Activated T-helper 2 cell treated with anti-CD3 and anti-CD28 coated beads, Interferon-gamma antibody, Interleukin-2, Interleukin-4, amounts not matched to agents 10 μg/mL and 5 μg/mL and 100 μg/mL, durations not matched to agents 14 hours and 24 hours and 36 hours (primary cell): Measurements from ENCODE around the gene AACS. TPM values are rescaled to one million over a fixed set of nuclear protein-coding genes. Genes with fewer than 3 reads are reported as not detected.
"Not testable (repeated sequence)": the region's sequence is repeated elsewhere in the genome, so short reads cannot be mapped to it uniquely, and the experiment has no call there.

Experiments
- DNase-seq: peaks from one replicate; pipeline ENCODE4 v3.0.0; 2021; ENCODE audit warnings: low spot score
- H3K27ac Mint-ChIP-seq: one replicate; pipeline ENCODE4 v1.8.0; 2021; ENCODE audit warnings: mixed read lengths
- H3K27me3 Mint-ChIP-seq: one replicate; pipeline ENCODE4 v1.8.0; 2021; ENCODE audit warnings: low read depth, mixed read lengths
- H3K36me3 Mint-ChIP-seq: one replicate; pipeline ENCODE4 v1.8.0; 2021; ENCODE audit warnings: low read depth, mixed read lengths
- H3K4me1 Mint-ChIP-seq: one replicate; pipeline ENCODE4 v1.8.0; 2021; ENCODE audit warnings: low read depth, mixed read lengths
- H3K4me3 Mint-ChIP-seq: one replicate; pipeline ENCODE4 v1.8.0; 2021; ENCODE audit warnings: low read depth, mild to moderate bottlenecking, moderate library complexity, mixed read lengths
- H3K9me3 Mint-ChIP-seq: one replicate; pipeline ENCODE4 v1.8.0; 2021; ENCODE audit warnings: mixed read lengths
- intact Hi-C: fragments of 100-400 bp; cut with micrococcal nuclease; formaldehyde crosslinking; loops from one replicate; pipeline ENCODE4 v1.15.1; 2023
- total RNA-seq: library from RNA; stranded (reverse); gene quantifications from 2 replicates; pipeline ENCODE4 v1.2.3, GENCODE V29; 2022

The AACS gene
- total RNA-seq, 1 donor from 2014 or later: 45.5 TPM

GRCh38 chr12:125099409-125099782 is 34.2 kb downstream of the AACS start:
- DNase-seq: no peak
- Mint-ChIP-seq H3K27ac (no peak overlapping the region), H3K9me3 (no peaks in the 10 kb centered on the region), H3K4me1 (peaks cover 13% of the 10 kb centered on the region), H3K27me3 (no peaks in the 10 kb centered on the region), H3K36me3 (peaks cover 35% of the 10 kb centered on the region), H3K4me3 (no peak overlapping the region)
- intact Hi-C loops: no loop called here

GRCh38 chr12:125100551-125101434 is 35.6 kb downstream of the AACS start:
- Mint-ChIP-seq H3K36me3 (peaks cover 36% of the 10 kb centered on the region), H3K27ac (no peak overlapping the region), H3K4me1 (peaks cover 13% of the 10 kb centered on the region), H3K27me3 (no peaks in the 10 kb centered on the region), H3K4me3 (no peak overlapping the region), H3K9me3 (no peaks in the 10 kb centered on the region)
- intact Hi-C loops: no loop called here
- DNase-seq: no peak

GRCh38 chr12:125104982-125105381 is 39.7 kb downstream of the AACS start:
- no peak overlapping the region for H3K27ac Mint-ChIP-seq
- no peaks in the 10 kb centered on the region for H3K4me1 Mint-ChIP-seq
- no peak for DNase-seq
- intact Hi-C loops: no loop called here
- H3K36me3 Mint-ChIP-seq: peaks cover 54% of the 10 kb centered on the region
- no peak overlapping the region for H3K4me3 Mint-ChIP-seq
- H3K27me3 Mint-ChIP-seq: no peaks in the 10 kb centered on the region
- no peaks in the 10 kb centered on the region for H3K9me3 Mint-ChIP-seq

DNA sequence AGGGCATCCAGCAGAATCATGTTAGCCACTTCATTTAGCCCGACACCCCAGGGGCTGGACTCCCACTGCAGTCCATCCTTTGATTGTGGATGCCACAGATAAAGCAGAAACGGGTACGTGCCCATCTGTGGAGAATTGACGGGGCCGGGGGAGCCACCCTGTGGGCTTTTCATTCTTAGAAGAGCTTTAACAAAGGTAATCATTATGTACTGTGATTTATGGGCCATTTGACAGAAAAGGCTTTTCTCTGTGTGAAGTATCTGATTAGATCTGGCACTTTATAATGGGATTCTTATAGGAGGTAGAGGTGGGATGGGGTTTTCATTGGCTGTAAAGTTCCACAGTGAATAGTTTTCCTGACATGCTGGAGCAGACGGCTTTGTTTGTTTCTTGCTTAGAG is 40.4 kb downstream of the AACS start:
- Mint-ChIP-seq H3K4me3 (no peak overlapping the region), H3K27me3 (no peaks in the 10 kb centered on the region), H3K9me3 (no peaks in the 10 kb centered on the region), H3K4me1 (no peaks in the 10 kb centered on the region), H3K27ac (no peak overlapping the region), H3K36me3 (peaks cover 59% of the 10 kb centered on the region)
- DNase-seq: no peak
- intact Hi-C loops: no loop called here

DNA sequence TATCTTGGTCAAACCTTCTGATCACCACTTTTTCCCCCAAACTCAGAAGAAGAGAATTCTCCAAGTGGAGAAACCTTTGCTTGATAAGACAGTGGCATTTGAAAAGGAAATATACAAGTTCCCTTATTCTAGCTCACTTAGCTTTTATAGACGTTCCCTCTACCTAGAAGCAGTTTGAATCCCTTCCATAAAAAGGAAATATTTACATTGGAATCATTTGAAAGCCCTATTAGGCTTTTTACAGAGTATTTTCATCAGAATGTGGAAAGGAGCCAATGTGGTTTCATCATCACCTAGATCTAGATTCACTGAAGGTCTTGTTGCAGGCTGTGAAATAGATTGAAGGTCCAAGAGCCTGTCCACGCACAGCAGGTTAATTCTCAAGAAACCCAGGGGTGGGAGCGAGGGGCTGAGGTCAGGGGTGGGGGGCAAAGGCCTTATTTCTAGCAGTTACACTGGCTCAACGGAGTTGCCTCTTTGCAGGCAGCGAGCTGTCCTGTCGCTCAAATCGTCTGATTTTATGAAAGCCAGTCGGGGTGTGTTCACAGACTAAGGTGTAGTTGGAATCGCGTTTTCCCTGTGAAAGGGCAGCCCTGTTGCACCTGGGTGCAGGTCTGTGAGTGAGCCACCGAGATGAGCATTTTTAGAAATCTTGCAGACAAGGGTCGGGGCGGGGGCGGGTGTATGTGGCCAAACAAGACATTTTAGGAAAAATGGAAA is 45.6 kb downstream of the AACS start:
- H3K4me3 Mint-ChIP-seq: no peak overlapping the region
- intact Hi-C loops: no loop called here
- DNase-seq: no peak
- H3K27ac Mint-ChIP-seq: no peak overlapping the region
- H3K9me3 Mint-ChIP-seq: no peaks in the 10 kb centered on the region
- peaks cover 62% of the 10 kb centered on the region for H3K36me3 Mint-ChIP-seq
- H3K4me1 Mint-ChIP-seq: no peaks in the 10 kb centered on the region
- H3K27me3 Mint-ChIP-seq: no peaks in the 10 kb centered on the region

- Mint-ChIP-seq H3K4me1 (no peaks in the 10 kb centered on the region), H3K27ac (no peak overlapping the region), H3K36me3 (peaks cover 62% of the 10 kb centered on the region), H3K27me3 (no peaks in the 10 kb centered on the region), H3K9me3 (no peaks in the 10 kb centered on the region), H3K4me3 (no peak overlapping the region)
- no peak for DNase-seq
- intact Hi-C loops: no loop called here
Measured at GRCh38 chr12:125111403-125111802, 46.2 kb downstream of the AACS start.

GRCh38 chr12:125112614-125113013 is 47.4 kb downstream of the AACS start:
- intact Hi-C loops, H3K4me1 Mint-ChIP-seq, H3K9me3 Mint-ChIP-seq, DNase-seq, H3K27ac Mint-ChIP-seq, H3K27me3 Mint-ChIP-seq, H3K4me3 Mint-ChIP-seq: not testable (repeated sequence)
- H3K36me3 Mint-ChIP-seq: peaks cover 52% of the 10 kb centered on the region

DNA sequence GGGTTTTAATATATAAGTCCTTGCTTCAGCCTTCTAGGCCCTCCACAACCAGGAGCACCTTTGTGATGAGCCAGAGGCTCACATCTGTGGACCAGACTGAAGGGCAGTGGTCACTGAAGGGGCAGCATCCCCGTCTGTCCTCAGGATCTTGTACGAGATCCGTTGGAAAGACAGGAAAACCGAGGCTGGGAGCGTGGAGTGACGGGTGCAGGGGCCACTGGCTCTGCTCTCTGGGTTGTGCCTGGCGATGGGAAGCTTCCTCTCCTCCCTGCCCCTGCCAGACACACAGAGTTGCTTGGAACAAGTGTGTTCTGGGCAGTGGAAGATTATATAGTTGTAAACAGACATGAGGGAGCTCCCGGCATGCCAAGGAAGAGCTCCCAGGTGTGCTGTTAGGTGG is 48.0 kb downstream of the AACS start:
- Mint-ChIP-seq H3K4me3 (no peak overlapping the region), H3K4me1 (no peaks in the 10 kb centered on the region), H3K27me3 (no peaks in the 10 kb centered on the region), H3K27ac (no peak overlapping the region), H3K36me3 (peaks cover 54% of the 10 kb centered on the region), H3K9me3 (no peaks in the 10 kb centered on the region)
- intact Hi-C loops: no loop called here
- no peak for DNase-seq

- Mint-ChIP-seq H3K36me3 (peaks cover 58% of the 10 kb centered on the region), H3K9me3 (no peaks in the 10 kb centered on the region), H3K27ac (no peak overlapping the region), H3K4me3 (no peak overlapping the region), H3K4me1 (no peaks in the 10 kb centered on the region), H3K27me3 (no peaks in the 10 kb centered on the region)
- intact Hi-C loops: no loop called here
- DNase-seq: no peak
Measured at GRCh38 chr12:125113789-125114188, 48.6 kb downstream of the AACS start.

GRCh38 chr12:125114365-125115141 is 49.3 kb downstream of the AACS start:
- Mint-ChIP-seq H3K27ac (no peak overlapping the region), H3K4me1 (no peaks in the 10 kb centered on the region), H3K36me3 (peaks cover 56% of the 10 kb centered on the region), H3K9me3 (no peaks in the 10 kb centered on the region), H3K27me3 (no peaks in the 10 kb centered on the region), H3K4me3 (no peak overlapping the region)
- intact Hi-C loops: no loop called here
- no peak for DNase-seq

DNA sequence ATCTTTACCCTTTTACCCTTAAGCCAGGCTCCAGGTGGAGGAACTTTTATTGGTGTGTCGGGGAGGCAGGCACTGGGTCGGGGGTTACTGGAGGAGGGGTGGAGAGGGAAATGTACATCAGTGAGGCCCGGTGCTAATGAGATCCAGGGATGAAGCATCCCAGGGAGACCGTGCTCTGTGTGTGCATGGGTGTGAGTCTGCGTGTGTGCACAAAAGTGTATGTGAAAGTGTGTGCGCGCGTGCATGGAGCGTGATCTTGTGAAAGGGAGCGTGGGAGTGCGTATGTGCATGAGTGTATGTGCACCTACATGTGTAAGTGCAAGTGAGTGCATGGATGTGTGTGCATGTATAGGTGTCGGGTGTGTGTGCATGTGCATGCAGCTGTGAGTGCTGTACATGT is 55.3 kb downstream of the AACS start:
- Mint-ChIP-seq H3K4me3 (no peak overlapping the region), H3K4me1 (no peaks in the 10 kb centered on the region), H3K36me3 (peaks cover 33% of the 10 kb centered on the region), H3K9me3 (no peaks in the 10 kb centered on the region), H3K27me3 (no peaks in the 10 kb centered on the region), H3K27ac (no peak overlapping the region)
- no peak for DNase-seq
- intact Hi-C loops: no loop called here

DNA sequence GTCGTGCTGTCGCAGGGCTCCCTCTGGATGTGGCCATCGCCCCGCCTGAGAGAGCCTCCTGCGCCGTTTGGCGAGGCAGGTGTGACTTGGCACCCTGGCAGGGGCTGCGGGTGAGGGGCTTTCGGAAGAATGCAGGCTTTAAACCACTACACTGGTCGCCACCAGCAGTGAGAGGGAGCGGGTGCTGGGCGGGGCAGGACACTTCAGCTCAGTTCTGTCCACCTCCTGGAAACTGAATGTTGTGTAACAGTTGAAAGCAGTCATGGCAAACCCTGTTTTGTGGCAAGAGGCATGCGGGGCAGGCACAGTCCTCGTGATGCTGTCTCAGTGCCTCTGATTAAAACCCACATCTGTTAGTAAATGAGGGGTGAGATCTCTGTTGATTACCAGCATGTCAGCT is 55.9 kb downstream of the AACS start:
- DNase-seq: no peak
- H3K9me3 Mint-ChIP-seq: no peaks in the 10 kb centered on the region
- H3K27ac Mint-ChIP-seq: no peak overlapping the region
- no peaks in the 10 kb centered on the region for H3K4me1 Mint-ChIP-seq
- no peak overlapping the region for H3K4me3 Mint-ChIP-seq
- no peaks in the 10 kb centered on the region for H3K27me3 Mint-ChIP-seq
- intact Hi-C loops: no loop called here
- H3K36me3 Mint-ChIP-seq: peaks cover 33% of the 10 kb centered on the region

GRCh38 chr12:125122668-125123067 is 57.4 kb downstream of the AACS start:
- no peaks in the 10 kb centered on the region for H3K4me1 Mint-ChIP-seq
- no peak for DNase-seq
- H3K27me3 Mint-ChIP-seq: no peaks in the 10 kb centered on the region
- H3K9me3 Mint-ChIP-seq: no peaks in the 10 kb centered on the region
- H3K36me3 Mint-ChIP-seq: peaks cover 32% of the 10 kb centered on the region
- H3K4me3 Mint-ChIP-seq: no peak overlapping the region
- H3K27ac Mint-ChIP-seq: no peak overlapping the region
- intact Hi-C loops: no loop called here
